GM12892 (cell line): Measurements from ENCODE around the gene CNTLN.
"Not testable (repeated sequence)": the region's sequence is repeated elsewhere in the genome, so short reads cannot be mapped to it uniquely, and the experiment has no call there.

Experiments
- DNase-seq: peaks from one replicate; pipeline ENCODE4 v3.0.0; 2011; ENCODE audit not compliant: insufficient read length
- FAIRE-seq: peaks from 2 replicates; lab custom pipeline; 2011; peaks lifted over from hg19 to GRCh38; lab: Jason Lieb, UNC
- POLR2A ChIP-seq: IDR thresholded peaks from 2 replicates; pipeline ENCODE4 v1.6.1; 2011; ENCODE audit warnings: low read depth, low read length, control low read depth
- POLR2AphosphoS5 ChIP-seq: IDR thresholded peaks from 2 replicates; pipeline ENCODE4 v1.6.1; 2011; ENCODE audit warnings: low read depth, low read length, control low read depth
- TAF1 ChIP-seq: IDR thresholded peaks from 2 replicates; pipeline ENCODE4 v1.6.1; 2011; ENCODE audit warnings: low read depth, mild to moderate bottlenecking, control low read depth, low read length, borderline replicate concordance

CNTLN gene

GRCh38 chr9:17269799-17270198 is 135.0 kb downstream of the CNTLN start:
- FAIRE-seq = no peak
- TF ChIP-seq TAF1 (no peak), POLR2A (no peak), POLR2AphosphoS5 (no peak)
- DNase-seq = no peak

DNA sequence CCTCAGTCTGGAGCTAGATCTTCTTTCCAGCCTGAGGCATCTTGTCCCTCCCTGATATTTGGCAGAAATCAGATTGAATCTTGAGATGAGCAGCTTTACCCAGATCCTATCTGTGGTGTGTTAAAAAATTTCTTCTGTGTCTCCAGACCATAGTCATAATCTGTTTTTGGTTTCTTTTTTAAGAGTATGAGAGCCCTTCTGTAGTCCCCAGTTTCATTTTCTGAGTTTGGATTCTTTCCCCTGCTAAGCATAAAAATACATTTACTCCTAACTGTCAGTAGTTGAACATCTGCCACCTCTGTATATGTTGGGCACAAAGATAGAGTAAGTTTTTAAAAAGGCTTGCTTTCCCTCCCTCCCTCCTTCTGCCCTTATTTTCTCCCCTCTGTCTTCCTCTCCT is 137.7 kb downstream of the CNTLN start:
- no peak for TF ChIP-seq TAF1
- no peak for TF ChIP-seq POLR2A
- no peak for TF ChIP-seq POLR2AphosphoS5
- FAIRE-seq = no peak
- no peak for DNase-seq

GRCh38 chr9:17280350-17281012 is 145.6 kb downstream of the CNTLN start:
- TF ChIP-seq POLR2AphosphoS5 (no peak), TAF1 (no peak), POLR2A (no peak)
- no peak for DNase-seq
- no peak for FAIRE-seq

DNA sequence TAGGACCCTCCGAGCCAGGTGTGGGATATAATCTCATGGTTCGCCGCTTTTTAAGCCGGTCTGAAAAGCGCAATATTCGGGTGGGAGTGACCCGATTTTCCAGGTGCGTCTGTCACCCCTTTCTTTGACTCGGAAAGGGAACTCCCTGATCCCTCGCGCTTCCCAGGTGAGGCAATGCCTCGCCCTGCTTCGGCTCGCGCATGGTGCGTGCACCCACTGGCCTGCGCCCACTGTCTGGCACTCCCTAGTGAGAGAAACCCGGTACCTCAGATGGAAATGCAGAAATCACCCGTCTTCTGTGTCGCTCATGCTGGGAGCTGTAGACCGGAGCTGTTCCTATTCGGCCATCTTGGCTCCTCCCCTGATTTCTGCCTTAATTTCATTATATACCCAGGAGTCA is 155.8 kb downstream of the CNTLN start:
- not testable (repeated sequence) for DNase-seq, FAIRE-seq

DNA sequence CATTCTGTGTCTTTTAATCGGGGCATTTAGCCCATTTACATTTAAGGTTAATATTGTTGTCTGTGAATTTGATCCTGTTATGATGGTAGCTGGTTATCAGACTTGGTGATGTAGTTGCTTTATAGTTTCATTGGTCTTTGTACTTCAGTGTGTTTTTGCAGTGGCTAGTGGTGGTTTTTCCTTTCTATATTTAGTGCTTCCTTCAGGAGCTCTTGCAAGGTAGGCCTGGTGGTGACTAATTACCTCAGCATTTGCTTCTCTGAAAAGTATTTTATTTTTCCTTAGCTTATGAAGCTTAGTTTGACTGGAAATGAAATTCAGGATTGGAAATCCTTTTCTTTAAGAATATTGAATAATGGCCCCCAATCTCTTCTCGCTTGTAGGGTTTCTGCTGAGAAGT is 156.9 kb downstream of the CNTLN start:
- DNase-seq = no peak
- FAIRE-seq = no peak

GRCh38 chr9:17293685-17294084 is 158.8 kb downstream of the CNTLN start:
- TF ChIP-seq POLR2A (no peak), TAF1 (no peak), POLR2AphosphoS5 (no peak)
- DNase-seq (no peak), FAIRE-seq (no peak)

More for the DNA sequence above, 156.9 kb downstream of the CNTLN start:
- TF ChIP-seq POLR2A (no peak), POLR2AphosphoS5 (no peak), TAF1 (no peak)

DNA sequence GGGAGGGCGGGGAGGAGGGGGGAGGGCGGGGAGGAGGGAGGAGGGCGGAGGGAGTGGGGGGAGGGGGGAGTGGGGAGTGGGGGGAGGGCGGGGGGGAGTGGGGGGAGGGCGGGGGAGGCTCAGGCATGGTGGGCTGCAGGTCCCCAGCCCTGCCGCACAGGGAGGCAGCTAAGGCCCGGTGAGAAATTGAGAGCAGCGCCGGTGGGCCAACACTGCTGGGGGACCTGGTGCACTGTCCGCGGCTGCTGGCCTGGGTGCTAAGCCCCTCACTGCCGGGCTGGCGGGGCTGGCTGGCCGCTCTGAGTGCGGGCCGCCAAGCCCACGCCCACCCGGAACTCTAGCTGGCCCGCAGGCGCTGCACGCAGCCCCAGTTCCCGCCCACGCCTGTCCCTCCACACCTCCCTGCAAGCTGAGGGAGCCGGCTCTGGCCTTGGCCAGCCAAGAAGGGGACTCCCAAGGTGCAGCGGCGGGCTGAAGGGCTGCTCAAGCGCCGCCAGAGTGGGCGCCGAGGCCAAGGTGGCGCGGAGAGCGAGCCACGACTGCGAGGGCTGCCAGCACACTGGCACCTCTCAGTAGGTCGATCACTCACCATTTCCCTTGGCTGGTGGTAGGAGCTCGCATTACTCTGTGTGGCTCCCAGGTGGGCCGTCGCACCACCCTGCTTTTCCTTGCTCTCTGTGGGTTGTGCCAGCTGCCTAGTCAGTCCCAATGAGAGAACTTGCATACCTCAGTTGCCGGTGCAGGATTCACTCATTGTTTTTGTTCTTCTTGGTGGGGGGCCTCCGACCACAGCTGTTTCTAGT is 160.2 kb downstream of the CNTLN start:
- DNase-seq = no peak
- TF ChIP-seq POLR2A (no peak), POLR2AphosphoS5 (no peak), TAF1 (no peak)
- no peak for FAIRE-seq

GRCh38 chr9:17315341-17315740 is 180.5 kb downstream of the CNTLN start:
- no peak for DNase-seq
- TF ChIP-seq TAF1 (no peak), POLR2A (no peak), POLR2AphosphoS5 (no peak)
- FAIRE-seq = no peak

GRCh38 chr9:17318821-17319320 is 184.0 kb downstream of the CNTLN start:
- DNase-seq (no peak), FAIRE-seq (no peak)
- TF ChIP-seq POLR2A (no peak), POLR2AphosphoS5 (no peak), TAF1 (no peak)

DNA sequence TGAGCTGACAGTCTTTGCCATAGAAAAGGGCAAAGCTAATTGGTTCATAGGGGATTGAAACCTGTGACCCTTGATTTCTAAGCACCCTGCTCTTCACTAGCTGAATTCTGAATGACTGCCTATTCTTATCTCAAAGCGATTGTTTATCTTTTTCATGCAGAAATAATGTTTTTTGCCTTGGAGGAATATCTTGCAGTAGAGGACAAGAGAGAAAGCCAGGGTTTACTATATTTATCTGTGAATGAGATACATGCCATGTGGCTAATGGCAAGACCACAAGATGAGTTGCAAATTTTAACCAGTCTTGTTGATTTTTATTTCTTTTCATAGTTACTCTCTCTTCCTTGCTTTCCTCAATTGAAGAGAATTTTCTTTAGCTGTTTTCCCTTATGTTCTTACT is 185.0 kb downstream of the CNTLN start:
- DNase-seq (no peak), FAIRE-seq (no peak)
- no peak for TF ChIP-seq POLR2A

DNA sequence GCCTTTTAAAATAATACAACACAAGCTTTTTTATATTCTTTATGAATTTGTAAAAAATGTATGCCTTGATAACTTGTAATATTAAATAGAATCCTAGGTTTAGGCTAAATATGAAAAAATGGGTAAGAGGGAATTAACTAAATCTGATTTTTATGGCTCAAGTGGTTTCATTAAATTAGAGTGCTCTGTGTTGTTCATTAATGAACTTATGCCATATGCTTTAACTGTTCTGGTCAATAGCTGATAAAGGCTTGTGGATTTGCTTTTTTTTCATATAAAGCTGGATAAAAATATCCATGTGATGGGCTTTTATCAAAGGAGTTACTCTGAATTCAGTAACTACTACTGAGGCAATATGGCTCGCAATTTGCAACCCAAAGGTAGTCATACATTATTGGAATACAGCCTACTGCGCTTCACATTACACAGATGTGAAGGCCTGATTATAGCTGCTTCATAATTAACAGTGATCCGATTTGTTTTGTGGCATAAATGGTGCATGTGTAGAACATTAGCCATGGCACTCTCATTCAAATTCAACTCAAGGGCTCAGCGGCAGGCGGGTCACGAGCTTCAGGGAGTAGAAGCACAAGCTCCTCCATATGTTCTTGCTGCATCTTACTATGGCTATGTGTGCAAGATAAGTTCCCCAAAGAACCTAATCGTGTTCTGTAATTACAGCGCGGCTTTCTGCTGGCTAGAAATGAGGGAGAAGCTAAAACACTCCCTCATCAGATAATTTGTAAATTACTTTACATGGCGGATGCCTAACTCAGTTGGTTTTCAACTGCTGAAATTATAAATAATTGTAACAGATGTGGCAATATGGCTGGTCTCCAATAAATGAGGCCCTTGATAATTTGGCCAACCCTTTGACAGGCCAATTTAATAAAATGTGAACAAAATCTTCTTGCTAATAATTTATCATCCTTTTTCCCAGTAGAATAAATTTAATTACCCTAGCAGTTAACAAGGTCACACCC is 188.3 kb downstream of the CNTLN start:
- no peak for FAIRE-seq
- DNase-seq = no peak
- no peak for TF ChIP-seq POLR2AphosphoS5
- TF ChIP-seq POLR2A = no peak
- no peak for TF ChIP-seq TAF1

- TF ChIP-seq POLR2A (no peak), POLR2AphosphoS5 (no peak), TAF1 (no peak)
- FAIRE-seq = no peak
- no peak for DNase-seq
These were observed 193.5 kb downstream of the CNTLN start for GRCh38 chr9:17328331-17328730.
